ENCODE results near the gene SBSN.

- TF ChIP-seq CTCF (IDR thresholded peaks at IDR 0.05) (no peak), POLR2A (IDR thresholded peaks at IDR 0.05) (no peak)
Observed at GRCh38 chr19:35555301-35556005, 27.3 kb upstream of the SBSN start.
